Fibroblast of the conjunctiva (primary cell): ENCODE data around the gene ADAMTS2.

ENCODE experiments used
- DNase-seq: peaks from one replicate; pipeline ENCODE4 v3.0.0-alpha.2; 2010; ENCODE audit warnings: low read depth

Gene ADAMTS2

GRCh38 chr5:179160584-179160983 lies 184.7 kb downstream of the ADAMTS2 start:
- no peak for DNase-seq

- no peak for DNase-seq
Measured at GRCh38 chr5:179158556-179158955, 186.7 kb downstream of the ADAMTS2 start.

- DNase-seq = no peak
Measured at GRCh38 chr5:179154991-179155955, 190.0 kb downstream of the ADAMTS2 start.

DNA sequence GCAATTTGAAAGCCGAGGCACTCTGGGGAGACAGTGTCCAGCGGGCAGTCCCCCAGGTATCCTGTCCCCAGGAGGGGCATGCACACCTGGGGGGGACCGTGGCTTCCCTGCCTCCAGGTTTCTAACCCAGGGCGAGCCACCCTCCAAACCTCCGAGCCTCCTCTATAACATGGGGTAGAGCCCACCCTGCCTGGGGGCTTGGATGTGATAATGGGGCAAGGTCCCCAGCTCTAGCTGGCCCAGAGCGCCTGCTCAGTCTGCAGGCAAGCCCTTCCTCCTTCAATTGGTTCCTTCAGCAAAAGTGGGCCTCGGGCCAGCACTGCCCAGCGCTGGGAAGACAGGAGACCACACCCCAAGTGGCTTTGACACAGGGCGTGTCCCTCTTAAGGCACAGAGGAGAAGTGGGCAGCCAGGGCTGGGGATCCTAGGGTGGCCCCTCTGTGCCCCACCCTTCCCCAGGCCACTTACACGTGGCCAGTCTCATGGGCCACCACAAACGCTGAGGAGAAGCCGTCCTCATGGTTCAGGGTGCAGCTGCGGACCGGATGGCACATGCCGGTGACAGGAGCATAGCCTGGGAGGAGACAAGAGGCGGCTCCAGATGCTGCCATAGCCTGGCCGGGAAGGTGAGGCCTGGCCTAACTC lies 190.8 kb downstream of the ADAMTS2 start:
- no peak for DNase-seq

DNA sequence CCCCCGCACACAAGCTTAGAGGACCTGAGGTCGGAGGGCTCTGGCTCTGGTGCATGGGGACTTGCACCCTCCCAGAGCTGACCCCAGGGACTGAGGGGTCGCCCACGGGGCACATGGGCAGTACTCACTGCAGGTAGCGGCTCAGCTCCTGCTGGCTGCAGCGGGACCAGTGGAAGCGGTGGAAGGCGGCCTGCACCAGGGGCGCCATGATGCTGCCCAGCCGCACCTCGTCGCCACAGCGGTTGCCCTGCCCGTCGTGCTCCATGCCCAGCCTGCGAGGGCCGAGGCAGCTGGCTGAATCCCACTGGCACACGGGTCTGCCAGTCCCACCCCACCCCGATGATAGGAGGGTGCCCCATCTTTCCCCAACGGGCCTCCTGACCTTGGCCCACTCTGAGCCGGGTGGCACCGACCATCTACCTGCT lies 191.3 kb downstream of the ADAMTS2 start:
- no peak for DNase-seq

DNA sequence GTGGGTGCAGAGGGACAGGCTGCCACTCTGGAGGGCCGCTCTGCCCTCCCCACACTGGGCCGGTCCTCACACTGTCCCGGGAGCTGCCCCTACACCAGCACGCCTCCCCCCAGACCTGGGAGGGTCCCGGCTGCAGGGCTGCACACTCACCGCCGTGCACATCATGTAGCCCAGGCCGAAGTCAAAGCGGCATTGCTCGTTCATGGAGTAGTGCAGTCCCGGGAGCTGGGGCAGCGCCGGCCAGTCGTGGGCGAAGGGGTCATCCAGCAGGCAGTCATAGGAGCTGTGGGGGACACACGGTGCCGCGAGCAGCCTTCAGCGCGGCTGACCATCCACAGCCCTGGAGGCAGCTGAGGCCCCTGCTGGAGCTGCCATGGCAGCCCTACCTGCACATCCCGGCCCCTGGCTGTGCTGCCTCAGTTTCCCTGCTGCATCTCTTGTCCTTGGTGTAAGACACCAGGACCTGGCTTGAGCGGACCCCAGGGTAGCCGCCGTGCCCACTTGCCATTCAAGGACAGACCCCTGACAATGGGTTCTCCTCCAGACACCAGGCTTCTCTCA lies 191.8 kb downstream of the ADAMTS2 start:
- DNase-seq = no peak

GRCh38 chr5:179152941-179153340 lies 192.3 kb downstream of the ADAMTS2 start:
- DNase-seq = no peak

DNA sequence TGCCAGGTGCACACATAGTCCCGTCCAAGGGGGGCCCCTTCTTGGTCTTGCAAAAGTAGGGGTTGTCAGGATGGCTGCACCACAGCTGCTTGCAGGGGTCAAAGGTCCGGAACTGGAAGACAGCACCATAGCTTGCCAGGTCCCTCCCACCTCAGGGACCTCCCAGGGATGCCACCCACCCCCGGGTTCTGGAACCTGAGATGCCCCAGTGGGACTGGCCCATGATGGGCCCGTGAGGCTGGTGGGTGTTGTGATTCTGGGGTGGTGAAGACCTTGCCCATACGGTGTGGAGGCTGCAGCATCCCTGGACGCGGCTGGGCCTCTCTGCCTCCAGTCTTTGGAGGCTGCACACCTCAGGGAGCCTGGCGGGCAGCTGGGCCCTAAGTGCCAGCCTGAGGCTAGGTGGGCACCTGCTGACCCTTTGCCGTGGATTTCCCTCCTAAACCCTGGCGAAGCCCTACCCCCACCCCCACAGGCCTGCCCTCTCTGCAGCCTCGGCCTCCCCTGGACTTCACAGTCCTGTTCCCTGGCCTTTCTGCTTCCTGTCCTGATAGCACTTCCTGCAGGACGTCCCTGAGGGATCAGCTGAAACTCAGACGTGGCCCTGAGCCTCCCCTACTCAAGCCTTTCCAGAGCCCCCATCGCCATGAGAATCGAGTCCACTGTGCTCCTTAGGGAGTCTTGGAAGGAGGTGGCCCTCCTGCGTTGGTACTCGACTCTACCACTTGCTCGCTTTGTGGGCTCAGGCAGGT lies 192.9 kb downstream of the ADAMTS2 start:
- no peak for DNase-seq

GRCh38 chr5:179151286-179152118 lies 193.8 kb downstream of the ADAMTS2 start:
- DNase-seq = no peak

DNA sequence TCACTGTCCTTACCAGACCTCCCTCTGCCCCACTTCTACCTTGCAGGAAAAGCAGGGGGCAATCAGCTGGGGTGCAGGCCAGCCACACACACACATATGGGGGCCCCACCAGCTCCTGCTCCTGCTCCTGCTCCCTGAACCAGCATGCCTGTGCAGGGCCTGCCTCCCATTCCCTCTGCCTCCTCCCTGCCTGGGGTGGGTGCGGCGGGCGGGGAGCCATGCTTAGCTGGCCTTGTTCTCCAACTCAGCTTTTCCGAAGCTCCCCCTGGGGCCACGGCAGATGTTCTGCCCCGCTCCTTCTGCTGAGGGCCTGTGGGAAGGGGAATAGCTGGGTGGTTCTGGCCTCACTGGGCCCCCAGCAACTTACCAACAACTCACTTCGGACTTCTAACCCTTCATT lies 195.2 kb downstream of the ADAMTS2 start:
- DNase-seq = no peak

GRCh38 chr5:179149278-179149677 lies 196.0 kb downstream of the ADAMTS2 start:
- no peak for DNase-seq

- no peak for DNase-seq
Measured at GRCh38 chr5:179148703-179149170, 196.5 kb downstream of the ADAMTS2 start.

DNA sequence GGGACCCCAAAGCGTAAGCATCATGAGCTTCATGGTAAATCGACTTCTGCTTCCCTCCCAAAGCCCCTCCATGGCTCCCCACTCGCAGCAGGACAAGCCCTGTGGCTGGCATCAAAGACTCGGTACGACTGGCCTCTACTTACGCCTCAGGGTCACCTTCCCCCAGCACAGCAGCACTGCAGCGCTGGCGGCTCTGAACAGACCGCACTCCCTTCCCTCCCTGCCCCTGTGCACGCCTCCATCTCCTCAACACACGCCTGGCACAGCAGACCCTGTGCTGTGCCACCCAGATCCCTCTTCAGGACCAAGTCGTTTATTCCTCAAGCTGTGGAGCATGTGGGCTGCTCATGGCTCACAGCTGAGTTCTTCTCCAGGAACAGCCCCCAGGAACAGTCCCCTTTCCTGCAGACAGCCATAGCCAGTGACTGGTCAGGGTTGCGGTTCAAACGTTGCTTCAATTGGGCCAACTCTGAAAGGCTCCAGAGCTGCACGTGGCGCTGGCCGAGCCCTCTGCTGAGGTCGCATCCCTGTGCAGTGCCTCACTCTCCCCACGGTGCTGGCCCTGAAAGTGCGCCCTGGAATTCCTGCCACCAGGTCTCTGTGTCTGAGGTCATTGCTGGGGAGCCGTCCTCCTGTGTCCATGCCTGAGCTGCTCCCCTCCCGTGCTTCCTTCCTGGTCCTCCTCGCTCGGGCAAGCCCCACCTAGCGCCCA lies 197.1 kb downstream of the ADAMTS2 start:
- DNase-seq = no peak

DNA sequence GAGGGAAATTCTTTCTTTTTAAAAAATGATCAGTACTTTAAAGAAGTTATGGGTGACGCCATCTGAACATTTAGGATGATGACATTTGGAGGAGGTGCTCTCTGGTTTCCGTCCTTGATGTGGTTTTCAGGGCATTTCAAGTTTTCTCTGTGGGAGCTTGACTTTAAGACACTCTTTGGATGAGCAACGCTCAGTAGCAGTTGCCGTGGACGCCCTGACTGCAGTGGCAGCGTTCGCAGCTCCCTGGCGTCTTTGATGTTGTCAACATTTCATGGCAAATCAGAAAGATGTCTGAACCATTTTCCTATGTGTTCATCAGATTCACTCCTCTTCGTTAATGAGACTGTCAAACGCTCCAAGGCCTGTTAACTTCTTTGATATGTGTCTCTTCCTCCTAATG lies 199.0 kb downstream of the ADAMTS2 start:
- DNase-seq = no peak

GRCh38 chr5:179143446-179143845 lies 201.8 kb downstream of the ADAMTS2 start:
- DNase-seq = no peak

GRCh38 chr5:179142434-179143198 lies 202.6 kb downstream of the ADAMTS2 start:
- no peak for DNase-seq

GRCh38 chr5:179141867-179142266 lies 203.4 kb downstream of the ADAMTS2 start:
- no peak for DNase-seq

DNA sequence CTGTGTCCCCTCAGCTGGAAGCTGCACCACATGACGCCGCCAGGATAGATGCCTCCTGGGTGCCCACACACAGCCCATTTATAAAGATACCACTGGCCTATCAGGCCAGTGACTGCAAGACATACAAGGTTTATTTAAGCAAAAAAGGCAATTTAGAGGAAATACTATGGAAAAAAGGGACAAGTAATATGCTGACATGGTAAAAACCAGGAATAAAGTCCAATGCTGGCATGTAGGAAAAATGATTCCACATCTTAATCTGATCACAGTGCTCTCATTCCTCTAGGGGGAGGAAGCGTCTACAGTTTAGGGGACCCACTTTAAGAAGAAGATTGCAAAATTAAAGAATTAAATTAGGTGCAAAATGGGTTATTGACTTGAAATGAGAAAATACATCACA lies 205.0 kb downstream of the ADAMTS2 start:
- no peak for DNase-seq

- no peak for DNase-seq
Measured at GRCh38 chr5:179139936-179140235, 205.4 kb downstream of the ADAMTS2 start.
